Measurements from ENCODE around the gene HSD17B12.

Gene HSD17B12

GRCh38 chr11:43788421-43788820, 107.9 kb downstream of the HSD17B12 start:
- Histone ChIP-seq H3K27ac (peak overlapping the region in 8 of 11 experiments; percentile 3 to 50 (median 25); a peak in 10 of 22 replicates), H3K9ac (no peak overlapping the region; a peak in 3 of 22 replicates), H3K4me1 (peaks cover 19 to 34% (median 22%) of the 10 kb centered on the region in 10 experiments), H3K9me3 (replicated peaks in 1 of 11) (peaks cover 21 to 35% (median 26%) of the 10 kb centered on the region in 11 experiments), H3K4me3 (no peak overlapping the region), H4K20me1 (peaks cover 0 to 15% (median 0%) of the 10 kb centered on the region in 11 experiments; a peak in 4 of 22 replicates), H3K27me3 (no peaks in the 10 kb centered on the region), H3K36me3 (peaks cover 22 to 74% (median 50%) of the 10 kb centered on the region in 11 experiments), H3K4me2 (peak overlapping the region; percentile 13 to 82 (median 51); a peak in 20 of 22 replicates)
- TF ChIP-seq Cebpa-rat (IDR thresholded peaks at IDR 0.05): no peak

DNA sequence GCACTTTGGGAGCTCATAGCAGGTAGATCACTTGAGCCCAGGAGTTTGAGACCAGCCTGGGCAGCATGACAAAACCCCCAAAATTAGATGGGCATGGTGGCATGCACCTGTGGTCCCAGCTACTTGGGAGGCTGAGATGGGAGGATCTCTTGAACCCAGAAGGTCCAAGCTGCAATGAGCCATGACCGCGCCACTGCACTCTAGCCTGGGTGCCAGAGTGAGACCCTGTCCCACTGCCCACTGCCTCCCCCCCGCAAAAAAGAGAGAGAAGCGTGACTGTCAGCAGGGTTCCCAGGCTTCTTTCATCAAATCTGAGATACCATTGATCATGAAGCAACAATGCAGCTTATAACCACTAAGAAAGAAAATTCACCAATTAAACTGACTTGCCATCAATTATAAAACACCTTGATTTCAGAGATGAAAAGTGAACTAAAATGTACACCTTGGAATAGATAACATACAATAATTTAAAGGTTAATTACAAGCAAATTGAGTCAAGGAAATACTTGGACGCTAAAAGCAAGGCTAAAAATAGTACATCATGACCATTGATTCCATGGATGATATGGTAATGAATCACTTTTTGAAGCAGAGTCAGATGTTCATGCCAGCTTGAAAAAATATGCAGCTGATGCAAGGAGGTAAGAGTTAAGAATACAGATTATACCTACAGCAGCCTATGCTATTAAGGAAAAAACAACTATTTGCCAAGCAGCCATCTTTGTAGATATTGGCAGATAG, 109.3 kb downstream of the HSD17B12 start:
- no peak overlapping the region for H3K4me3 ChIP-seq
- peaks cover 14 to 74% (median 49%) of the 10 kb centered on the region in 11 experiments for H3K36me3 ChIP-seq
- H3K4me1 ChIP-seq: peaks cover 19 to 32% (median 22%) of the 10 kb centered on the region in 10 experiments
- H3K27me3 ChIP-seq: no peaks in the 10 kb centered on the region
- TF ChIP-seq Cebpa-rat (IDR thresholded peaks at IDR 0.05): no peak
- no peak overlapping the region for H3K4me2 ChIP-seq
- H3K27ac ChIP-seq: no peak overlapping the region
- no peak overlapping the region for H3K9ac ChIP-seq
- peaks cover 6 to 21% (median 12%) of the 10 kb centered on the region in 11 experiments for H3K9me3 ChIP-seq (replicated peaks in 1 of 11)
- H4K20me1 ChIP-seq: peaks cover 0 to 15% (median 0%) of the 10 kb centered on the region in 11 experiments; a peak in 4 of 22 replicates

DNA sequence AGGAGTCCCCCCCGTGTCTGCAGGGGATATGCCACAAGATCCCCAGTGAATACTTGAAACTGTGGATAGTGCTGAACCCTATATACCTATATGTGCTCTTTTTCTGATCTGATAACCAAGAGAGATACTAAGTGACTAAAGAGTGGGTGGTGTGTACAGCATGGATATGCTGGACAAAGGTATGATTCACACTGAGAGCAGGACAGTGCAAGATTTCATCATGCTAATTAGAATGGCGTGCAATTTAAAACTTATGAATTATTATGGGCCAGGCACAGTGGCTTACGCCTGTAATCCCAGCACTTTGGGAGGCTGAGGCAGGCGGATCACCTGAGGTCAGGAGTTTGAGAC, 109.9 kb downstream of the HSD17B12 start:
- TF ChIP-seq Cebpa-rat (IDR thresholded peaks at IDR 0.05): no peak
- H3K27ac ChIP-seq: no peak overlapping the region
- peaks cover under 1 to 15% (median 6%) of the 10 kb centered on the region in 11 experiments; a peak in 19 of 22 replicates for H3K9me3 ChIP-seq (replicated peaks in 1 of 11)

GRCh38 chr11:43797337-43797736, 116.8 kb downstream of the HSD17B12 start:
- Histone ChIP-seq H3K4me2 (no peak overlapping the region), H3K4me1 (no peaks in the 10 kb centered on the region), H4K20me1 (peaks cover 0 to 11% (median 0%) of the 10 kb centered on the region in 11 experiments; a peak in 4 of 22 replicates), H3K9ac (no peak overlapping the region), H3K4me3 (no peak overlapping the region), H3K27me3 (no peaks in the 10 kb centered on the region), H3K9me3 (replicated peaks in 1 of 11) (no peaks in the 10 kb centered on the region; a peak in 1 of 22 replicates), H3K36me3 (peaks cover 52 to 96% (median 67%) of the 10 kb centered on the region in 11 experiments), H3K27ac (no peak overlapping the region)
- no peak for TF ChIP-seq Cebpa-rat (IDR thresholded peaks at IDR 0.05)

More for the DNA sequence above, 109.9 kb downstream of the HSD17B12 start:
- Histone ChIP-seq H3K4me3 (no peak overlapping the region), H3K4me2 (no peak overlapping the region), H3K9ac (no peak overlapping the region), H3K27me3 (no peaks in the 10 kb centered on the region), H4K20me1 (peaks cover 0 to 16% (median 0%) of the 10 kb centered on the region in 11 experiments; a peak in 5 of 22 replicates), H3K36me3 (peaks cover 16 to 74% (median 49%) of the 10 kb centered on the region in 11 experiments), H3K4me1 (peaks cover 19 to 26% (median 22%) of the 10 kb centered on the region in 10 experiments)

GRCh38 chr11:43797866-43798265, 117.3 kb downstream of the HSD17B12 start:
- H3K4me3 ChIP-seq: no peak overlapping the region
- H3K27ac ChIP-seq: no peak overlapping the region
- no peak for TF ChIP-seq Cebpa-rat (IDR thresholded peaks at IDR 0.05)
- no peaks in the 10 kb centered on the region; a peak in 1 of 22 replicates for H3K9me3 ChIP-seq (replicated peaks in 1 of 11)
- H3K27me3 ChIP-seq: no peaks in the 10 kb centered on the region
- H4K20me1 ChIP-seq: peaks cover 0 to 11% (median 0%) of the 10 kb centered on the region in 11 experiments; a peak in 4 of 22 replicates
- H3K36me3 ChIP-seq: peaks cover 55 to 98% (median 68%) of the 10 kb centered on the region in 11 experiments
- H3K9ac ChIP-seq: no peak overlapping the region
- H3K4me2 ChIP-seq: no peak overlapping the region
- H3K4me1 ChIP-seq: no peaks in the 10 kb centered on the region

DNA sequence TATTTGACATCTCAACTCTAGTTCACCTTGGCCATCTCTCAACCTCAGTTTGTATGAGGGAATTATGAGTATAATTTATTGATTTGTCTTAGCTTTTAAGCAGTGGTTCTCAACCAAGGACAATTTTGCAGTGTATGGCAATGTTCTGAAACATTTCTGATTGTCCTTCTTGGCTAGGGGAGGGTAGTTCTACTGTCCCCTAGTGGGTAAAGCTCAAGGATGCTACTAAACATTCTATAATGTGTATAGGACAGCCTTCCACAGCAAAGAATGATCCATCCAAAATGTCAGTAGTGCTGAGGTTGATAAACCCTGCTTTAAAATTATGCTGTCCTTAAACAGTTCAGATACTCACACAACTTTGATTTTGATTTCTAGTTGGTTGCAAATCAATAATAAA, 122.0 kb downstream of the HSD17B12 start:
- no peaks in the 10 kb centered on the region for H3K27me3 ChIP-seq
- H3K9ac ChIP-seq: no peak overlapping the region
- peaks cover 20 to 28% (median 23%) of the 10 kb centered on the region in 11 experiments; a peak in 21 of 22 replicates for H3K9me3 ChIP-seq (replicated peaks in 1 of 11)
- no peaks in the 10 kb centered on the region for H3K4me1 ChIP-seq
- H3K4me2 ChIP-seq: no peak overlapping the region
- H3K4me3 ChIP-seq: no peak overlapping the region
- no peak overlapping the region for H3K27ac ChIP-seq
- peaks cover 0 to 3% (median 0%) of the 10 kb centered on the region in 11 experiments; a peak in 1 of 22 replicates for H4K20me1 ChIP-seq
- no peak for TF ChIP-seq Cebpa-rat (IDR thresholded peaks at IDR 0.05)
- peaks cover 69 to 100% (median 82%) of the 10 kb centered on the region in 11 experiments for H3K36me3 ChIP-seq

GRCh38 chr11:43803766-43804165, 123.2 kb downstream of the HSD17B12 start:
- H3K4me1 ChIP-seq: no peaks in the 10 kb centered on the region
- H3K9ac ChIP-seq: no peak overlapping the region
- no peak overlapping the region for H3K4me2 ChIP-seq
- H3K9me3 ChIP-seq (replicated peaks in 1 of 11): peaks cover 20 to 28% (median 23%) of the 10 kb centered on the region in 11 experiments; a peak in 21 of 22 replicates
- no peak overlapping the region for H3K4me3 ChIP-seq
- H4K20me1 ChIP-seq: peaks cover 0 to 3% (median 0%) of the 10 kb centered on the region in 11 experiments; a peak in 1 of 22 replicates
- no peaks in the 10 kb centered on the region for H3K27me3 ChIP-seq
- H3K36me3 ChIP-seq: peaks cover 61 to 98% (median 77%) of the 10 kb centered on the region in 11 experiments
- H3K27ac ChIP-seq: no peak overlapping the region
- TF ChIP-seq Cebpa-rat (IDR thresholded peaks at IDR 0.05): no peak

DNA sequence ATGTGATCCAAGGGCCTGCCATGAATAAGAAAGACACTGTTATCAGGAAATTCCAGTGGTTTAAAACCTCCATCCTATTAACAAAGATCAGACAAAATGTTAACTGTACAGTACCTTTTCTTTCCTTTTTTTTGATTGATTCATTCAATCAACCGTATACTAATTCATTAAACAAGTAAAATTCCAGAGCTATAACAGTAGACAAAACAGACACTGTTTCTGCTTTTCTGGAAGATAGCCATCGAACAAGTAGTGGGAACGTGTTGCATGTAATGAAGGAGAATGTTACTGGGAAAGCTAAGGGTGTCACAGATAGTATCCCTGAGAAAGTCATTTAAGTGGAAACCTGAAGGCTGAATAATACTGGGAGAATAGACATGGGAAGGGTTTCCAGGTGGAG, 126.4 kb downstream of the HSD17B12 start:
- Histone ChIP-seq H3K9ac (no peak overlapping the region), H4K20me1 (no peaks in the 10 kb centered on the region), H3K27ac (no peak overlapping the region), H3K4me3 (no peak overlapping the region), H3K4me1 (no peaks in the 10 kb centered on the region), H3K9me3 (replicated peaks in 1 of 11) (peaks cover 20 to 28% (median 23%) of the 10 kb centered on the region in 11 experiments; a peak in 21 of 22 replicates), H3K27me3 (no peaks in the 10 kb centered on the region), H3K4me2 (no peak overlapping the region), H3K36me3 (peaks cover 39 to 87% (median 51%) of the 10 kb centered on the region in 11 experiments)
- TF ChIP-seq Cebpa-rat (IDR thresholded peaks at IDR 0.05): no peak

- Histone ChIP-seq H3K4me3 (no peak overlapping the region), H3K27me3 (no peaks in the 10 kb centered on the region), H3K9me3 (replicated peaks in 1 of 11) (peaks cover 0 to 3% (median 2%) of the 10 kb centered on the region in 11 experiments; a peak in 17 of 22 replicates), H3K4me1 (no peaks in the 10 kb centered on the region), H3K4me2 (no peak overlapping the region), H3K27ac (no peak overlapping the region), H3K9ac (no peak overlapping the region), H4K20me1 (no peaks in the 10 kb centered on the region), H3K36me3 (peaks cover 20 to 73% (median 35%) of the 10 kb centered on the region in 11 experiments)
- no peak for TF ChIP-seq Cebpa-rat (IDR thresholded peaks at IDR 0.05)
Measured at GRCh38 chr11:43810929-43811596, 130.5 kb downstream of the HSD17B12 start.
